Measurements from ENCODE around the gene CALHM2. TPM values are rescaled to one million over a fixed set of nuclear protein-coding genes. Genes with fewer than 3 reads are reported as not detected.

CALHM2 gene
- total RNA-seq, 4 donors from 2014 or later, result 5.0 to 40.1 (median 9.3) TPM

GRCh38 chr10:103457176-103457712, 5.1 kb upstream of the CALHM2 start:
- TF ChIP-seq, protein P1, sequence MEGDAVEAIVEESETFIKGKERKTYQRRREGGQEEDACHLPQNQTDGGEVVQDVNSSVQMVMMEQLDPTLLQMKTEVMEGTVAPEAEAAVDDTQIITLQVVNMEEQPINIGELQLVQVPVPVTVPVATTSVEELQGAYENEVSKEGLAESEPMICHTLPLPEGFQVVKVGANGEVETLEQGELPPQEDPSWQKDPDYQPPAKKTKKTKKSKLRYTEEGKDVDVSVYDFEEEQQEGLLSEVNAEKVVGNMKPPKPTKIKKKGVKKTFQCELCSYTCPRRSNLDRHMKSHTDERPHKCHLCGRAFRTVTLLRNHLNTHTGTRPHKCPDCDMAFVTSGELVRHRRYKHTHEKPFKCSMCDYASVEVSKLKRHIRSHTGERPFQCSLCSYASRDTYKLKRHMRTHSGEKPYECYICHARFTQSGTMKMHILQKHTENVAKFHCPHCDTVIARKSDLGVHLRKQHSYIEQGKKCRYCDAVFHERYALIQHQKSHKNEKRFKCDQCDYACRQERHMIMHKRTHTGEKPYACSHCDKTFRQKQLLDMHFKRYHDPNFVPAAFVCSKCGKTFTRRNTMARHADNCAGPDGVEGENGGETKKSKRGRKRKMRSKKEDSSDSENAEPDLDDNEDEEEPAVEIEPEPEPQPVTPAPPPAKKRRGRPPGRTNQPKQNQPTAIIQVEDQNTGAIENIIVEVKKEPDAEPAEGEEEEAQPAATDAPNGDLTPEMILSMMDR (IDR thresholded peaks at IDR 0.05), result no peak
- TF ChIP-seq POLR2A (IDR thresholded peaks at IDR 0.05), result no peak
- Histone ChIP-seq H3K27me3 (peaks cover 0 to 3% (median 0%) of the 10 kb centered on the region in 4 donors), H3K36me3 (no peaks in the 10 kb centered on the region), H3K9me3 (no peaks in the 10 kb centered on the region), H3K4me1 (peaks cover 0 to 14% (median 0%) of the 10 kb centered on the region in 3 donors), H3K4me3 (no peak overlapping the region), H3K27ac (no peak overlapping the region)
- no peak for DNase-seq
- WGBS, 2 donors, result 53 to 80% methylated on average over 2 to 6 of the region's 8 CpGs
- intact Hi-C loops (cut with DNase I), result no loop called here

DNA sequence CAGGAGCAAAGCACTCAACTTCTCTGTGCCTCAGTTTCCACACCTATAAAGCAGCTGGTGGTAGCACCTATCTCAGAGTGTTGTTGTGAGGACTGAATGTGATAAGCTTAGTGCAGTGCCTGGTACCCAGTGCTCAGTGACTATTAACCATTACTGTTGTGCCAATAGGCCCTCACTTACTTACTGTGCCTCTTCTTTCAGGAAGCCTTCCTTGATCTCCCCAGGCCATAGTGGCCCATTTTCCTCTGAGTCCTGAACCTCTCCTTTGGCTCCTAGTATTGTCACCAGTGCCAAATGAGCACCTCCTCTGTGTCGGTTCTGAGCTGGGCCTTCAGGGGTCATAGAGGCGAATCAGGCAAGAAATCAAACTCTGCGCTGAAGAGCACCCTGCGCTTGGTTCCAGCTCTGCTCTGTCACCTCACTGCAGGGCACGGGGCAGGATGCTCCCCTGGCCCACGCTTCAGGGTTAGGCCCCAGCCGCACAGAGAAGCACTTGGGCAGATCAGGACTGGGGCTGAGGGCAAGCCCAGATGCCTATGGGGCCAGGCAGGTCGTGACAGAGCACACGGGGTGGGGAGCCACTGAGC, 4.0 kb upstream of the CALHM2 start:
- Histone ChIP-seq H3K36me3 (no peaks in the 10 kb centered on the region), H3K4me1 (peaks cover 0 to 24% (median 1%) of the 10 kb centered on the region in 3 donors), H3K27me3 (peaks cover 0 to 3% (median 0%) of the 10 kb centered on the region in 4 donors), H3K27ac (no peak overlapping the region), H3K4me3 (no peak overlapping the region), H3K9me3 (no peaks in the 10 kb centered on the region)
- TF ChIP-seq, protein P1 (IDR thresholded peaks at IDR 0.05), result no peak
- no peak for TF ChIP-seq POLR2A (IDR thresholded peaks at IDR 0.05)
- intact Hi-C loops (cut with DNase I), result no loop called here
- WGBS, 2 donors, result 58 to 67% methylated on average over 5 to 6 of the region's 9 CpGs
- no peak for DNase-seq

GRCh38 chr10:103455235-103455634, 3.1 kb upstream of the CALHM2 start:
- peaks cover 0 to 2% (median 0%) of the 10 kb centered on the region in 3 donors for H3K36me3 ChIP-seq
- no peaks in the 10 kb centered on the region for H3K9me3 ChIP-seq
- H3K4me1 ChIP-seq, result peaks cover 2 to 34% (median 11%) of the 10 kb centered on the region in 3 donors
- H3K27ac ChIP-seq, result no peak overlapping the region
- no peak for DNase-seq
- H3K4me3 ChIP-seq, result no peak overlapping the region
- WGBS, 2 donors, result 85 to 98% methylated on average over 4 to 9 of the region's 25 CpGs
- intact Hi-C loops (cut with DNase I), result no loop called here
- no peak for TF ChIP-seq POLR2A (IDR thresholded peaks at IDR 0.05)
- TF ChIP-seq, protein P1 (IDR thresholded peaks at IDR 0.05), result no peak
- peaks cover 0 to 3% (median 0%) of the 10 kb centered on the region in 4 donors for H3K27me3 ChIP-seq

GRCh38 chr10:103454026-103454425, 1.9 kb upstream of the CALHM2 start:
- intact Hi-C loops (cut with DNase I), result no loop called here
- H3K27ac ChIP-seq, result no peak overlapping the region
- 84 to 93% methylated on average over 3 to 4 of the region's 4 CpGs for WGBS, 2 donors

More at GRCh38 chr10:103454026-103454425, 1.9 kb upstream of the CALHM2 start:
- H3K4me3 ChIP-seq, result no peak overlapping the region
- no peaks in the 10 kb centered on the region for H3K9me3 ChIP-seq
- peaks cover 0 to 15% (median 0%) of the 10 kb centered on the region in 3 donors for H3K36me3 ChIP-seq
- peaks cover 14 to 46% (median 23%) of the 10 kb centered on the region in 3 donors for H3K4me1 ChIP-seq
- peaks cover 0 to 3% (median 0%) of the 10 kb centered on the region in 4 donors for H3K27me3 ChIP-seq
- TF ChIP-seq POLR2A (IDR thresholded peaks at IDR 0.05), result no peak
- TF ChIP-seq, protein P1 (IDR thresholded peaks at IDR 0.05), result no peak
- no peak for DNase-seq

Measured in esophagus squamous epithelium (tissue), 5 donors.